OCI-LY7 (cell line): ENCODE data around the gene PLEKHF1. TPM values are rescaled to one million over a fixed set of nuclear protein-coding genes. Genes with fewer than 3 reads are reported as not detected.

Experiments used
- BruUV-seq: library from RNA; stranded (reverse); fragments of 400-500 nt; replicated peaks from 2 replicates; lab custom pipeline; 2021; lab: Mats Ljungman, UMichigan
- CTCF ChIA-PET: fragments of 300-600 bp; sonication (Branson Sonifier 250); formaldehyde crosslinking; loops from one replicate; lab custom pipeline; 2022; ENCODE audit warnings: antibody characterized with exemption; ENCODE audit not compliant: unreplicated experiment; lab: Charles Lee
- POLR2A ChIA-PET: fragments of 300-600 bp; sonication (Branson Sonifier 250); formaldehyde crosslinking; loops from one replicate; lab custom pipeline; 2022; ENCODE audit warnings: antibody characterized with exemption; lab: Charles Lee
- DNase-seq: peaks from one replicate; pipeline ENCODE4 v3.0.0-alpha.2; 2015; ENCODE audit warnings: low spot score
- H2AFZ ChIP-seq: fragments of 200-600 bp; sonication (generic), shearing (Covaris generic); 2 replicates; pipeline ENCODE4 v1.6.1; 2014; ENCODE audit warnings: mild to moderate bottlenecking, antibody characterized with exemption, low read length, moderate library complexity
- H3K27ac ChIP-seq: fragments of 200-600 bp; sonication (generic); 2 replicates; pipeline ENCODE4 v1.5.1; 2014; ENCODE audit warnings: mixed run types, low read depth, mild to moderate bottlenecking, moderate library complexity, low read length, inconsistent platforms; ENCODE audit not compliant: poor library complexity, severe bottlenecking
- H3K36me3 ChIP-seq: fragments of 200-600 bp; sonication (generic); 2 replicates; pipeline ENCODE4 v1.6.1; 2014; ENCODE audit warnings: mild to moderate bottlenecking, antibody characterized with exemption, low read length, moderate library complexity, mixed read lengths; ENCODE audit not compliant: insufficient read depth
- H3K4me1 ChIP-seq: fragments of 200-600 bp; sonication (generic); 2 replicates; pipeline ENCODE4 v1.5.1; 2014; ENCODE audit warnings: mild to moderate bottlenecking, low read length; ENCODE audit not compliant: insufficient read depth, poor library complexity, severe bottlenecking
- H3K4me2 ChIP-seq: fragments of 200-600 bp; sonication (generic); 2 replicates; pipeline ENCODE4 v1.6.1; 2014; ENCODE audit warnings: mild to moderate bottlenecking, low read length
- H3K4me3 ChIP-seq: fragments of 200-600 bp; sonication (generic); 2 replicates; pipeline ENCODE4 v1.5.1; 2014; ENCODE audit warnings: mild to moderate bottlenecking, low read depth, low read length; ENCODE audit not compliant: poor library complexity, severe bottlenecking
- H3K79me2 ChIP-seq: fragments of 200-600 bp; sonication (generic); 2 replicates; pipeline ENCODE4 v1.6.1; 2016; ENCODE audit warnings: low read depth, mild to moderate bottlenecking, low read length, moderate library complexity, mixed read lengths; ENCODE audit not compliant: insufficient read depth
- H3K9me2 ChIP-seq: fragments of 200-600 bp; sonication (generic); 2 replicates; pipeline ENCODE4 v1.6.1; 2016; ENCODE audit warnings: mild to moderate bottlenecking, low read length, mixed read lengths; ENCODE audit not compliant: insufficient read depth
- H3K9me3 ChIP-seq: fragments of 200-600 bp; sonication (generic); 2 replicates; pipeline ENCODE4 v1.6.1; 2014; ENCODE audit warnings: mild to moderate bottlenecking, mixed run types, low read length, mixed read lengths
- H4K20me1 ChIP-seq: fragments of 200-600 bp; sonication (generic); 2 replicates; pipeline ENCODE4 v1.6.1; 2014; ENCODE audit warnings: mild to moderate bottlenecking, antibody characterized with exemption, low read length, moderate library complexity, mixed read lengths; ENCODE audit not compliant: insufficient read depth
- CTCF ChIP-seq: fragments of 200-600 bp; sonication (generic); conservative IDR thresholded peaks from 2 replicates; pipeline ENCODE4 v1.5.1; 2014; ENCODE audit warnings: mild to moderate bottlenecking, antibody characterized with exemption, low read length, moderate library complexity, mixed read lengths
- EZH2phosphoT487 ChIP-seq: fragments of 200-600 bp; sonication (generic); IDR thresholded peaks from 2 replicates; pipeline ENCODE4 v1.6.1; 2018; ENCODE audit warnings: low read depth, borderline replicate concordance, mild to moderate bottlenecking, mixed run types, antibody characterized with exemption, low read length, moderate library complexity, mixed read lengths
- intact Hi-C: fragments of 100-400 bp; cut with micrococcal nuclease; formaldehyde crosslinking; loops from one replicate; pipeline ENCODE4 v1.10.0; 2022; ENCODE audit not compliant: unreplicated experiment
- total RNA-seq, 2 experiments: library from RNA; depleted of rRNA in 1 of 2; stranded (reverse); fragments of >200 nt in 1 of 2; shearing (Covaris generic) in 1 of 2; gene quantifications; 2 replicates each; pipeline ENCODE4 v1.2.3, GENCODE V29; 2014 to 2022

Gene PLEKHF1
- total RNA-seq, 2 experiments from 2014 or later: 5.0 to 7.0 TPM

DNA sequence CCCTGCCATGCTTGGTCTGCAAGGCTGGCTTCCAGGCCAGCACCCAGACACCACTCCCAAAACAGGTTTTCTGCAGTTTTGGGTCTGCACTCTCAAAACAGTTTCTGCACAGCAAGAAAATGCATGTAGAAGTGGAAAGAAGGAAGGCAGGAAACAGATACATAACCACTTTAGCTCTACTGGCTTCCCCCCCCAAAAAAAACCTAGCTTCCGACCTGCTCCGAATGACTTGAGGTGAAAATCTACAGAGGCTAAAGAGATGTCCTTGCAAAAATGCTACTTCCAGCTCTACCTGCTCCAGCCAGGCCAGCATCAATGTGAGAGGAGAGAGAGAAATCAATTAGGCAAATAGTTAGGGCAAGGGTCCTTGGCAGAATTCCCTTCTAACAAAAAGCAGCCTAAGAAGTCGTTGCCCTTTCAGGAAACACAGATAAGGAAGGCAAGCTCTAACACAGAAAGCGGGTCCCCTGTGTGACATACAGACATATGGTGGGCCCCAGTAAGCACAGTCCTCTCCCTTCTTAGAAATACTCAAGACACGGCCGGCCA, 46.4 kb downstream of the PLEKHF1 start:
- Histone ChIP-seq H3K4me2 (no peak overlapping the region), H3K4me1 (peaks cover 20% of the 10 kb centered on the region), H3K27ac (no peak overlapping the region), H3K9me2 (no peaks in the 10 kb centered on the region), H3K79me2 (peaks cover 15% of the 10 kb centered on the region), H2AFZ (no peak overlapping the region), H3K9me3 (no peaks in the 10 kb centered on the region), H3K4me3 (no peak overlapping the region), H3K36me3 (peaks cover 13% of the 10 kb centered on the region; the same call in 1 of the 2 replicates), H4K20me1 (no peaks in the 10 kb centered on the region)
- POLR2A ChIA-PET: interaction anchor here (0.6 to 0.7 kb wide), 2 partner anchors 57 to 246 kb away, joined by 3 to 4 read pairs; no protein-coding TSS in a partner anchor
- TF ChIP-seq EZH2phosphoT487 (no peak), CTCF (no peak)
- CTCF ChIA-PET: no interaction called here
- intact Hi-C loops: no loop called here
- no TSS peak for BruUV-seq
- no peak for DNase-seq

GRCh38 chr19:29712744-29713516, 47.7 kb downstream of the PLEKHF1 start:
- Histone ChIP-seq H3K9me3 (no peaks in the 10 kb centered on the region), H3K79me2 (peaks cover 15% of the 10 kb centered on the region), H4K20me1 (no peaks in the 10 kb centered on the region; the same call in 1 of the 2 replicates), H3K4me3 (no peak overlapping the region), H3K9me2 (no peaks in the 10 kb centered on the region), H2AFZ (no peak overlapping the region), H3K4me1 (peaks cover 24% of the 10 kb centered on the region), H3K27ac (no peak overlapping the region), H3K36me3 (peaks cover 9% of the 10 kb centered on the region; the same call in 1 of the 2 replicates), H3K4me2 (0 out of 2 replicates have a peak overlapping the region, but pooled peaks have one; percentile 77)
- BruUV-seq: TSS peak; percentile 35
- intact Hi-C loops: no loop called here
- DNase-seq: no peak
- POLR2A ChIA-PET: interaction anchor here (1.2 to 2.8 kb wide), 2 partner anchors 103 to 106 kb away, joined by 4 to 21 read pairs; partner anchors contain the start of gene POP4
- TF ChIP-seq CTCF (no peak), EZH2phosphoT487 (no peak)
- CTCF ChIA-PET: no interaction called here
